Measurements from ENCODE around the gene PDE6D.

Gene PDE6D

DNA sequence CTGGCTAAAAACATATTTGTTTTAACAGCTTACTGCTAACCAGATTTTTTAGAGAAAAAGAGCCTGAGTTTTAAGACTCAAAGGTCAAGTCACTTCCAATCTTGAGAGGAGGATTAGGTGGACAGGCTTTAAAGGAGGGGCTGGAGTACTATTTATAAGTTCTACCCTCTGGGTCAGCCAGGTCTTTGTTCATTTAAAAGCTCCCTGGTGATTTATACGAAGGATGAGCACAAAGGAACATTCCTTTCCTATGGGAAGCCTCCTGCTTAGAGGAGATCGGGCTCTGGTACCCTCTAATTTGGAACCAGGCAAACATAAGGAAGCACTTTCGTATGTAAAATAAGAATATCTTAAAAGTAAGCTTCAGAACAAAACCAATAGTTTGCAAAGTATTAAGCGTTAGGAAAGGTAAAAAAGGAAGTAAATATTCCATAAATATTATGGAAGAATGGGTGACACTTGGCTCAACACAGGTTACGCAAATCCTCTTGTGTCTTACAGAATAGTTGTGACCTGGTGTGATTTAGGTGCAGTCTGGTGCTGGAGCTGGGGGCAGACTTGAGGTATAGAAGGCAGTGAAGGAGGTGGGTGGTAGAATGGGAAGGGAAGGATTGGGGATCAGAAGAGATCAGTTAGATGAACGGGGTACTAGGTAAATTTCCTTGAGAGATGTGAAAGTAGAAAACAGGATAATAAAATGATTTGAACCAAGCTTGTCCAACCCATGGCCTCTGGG lies 35.6 kb downstream of the PDE6D start:
- no peaks in the 10 kb centered on the region for H3K79me2 ChIP-seq (ENCODE audit: low read length)
- H3K9me3 ChIP-seq (ENCODE audit: insufficient read depth, low read length): no peaks in the 10 kb centered on the region
- TF ChIP-seq, protein P1, sequence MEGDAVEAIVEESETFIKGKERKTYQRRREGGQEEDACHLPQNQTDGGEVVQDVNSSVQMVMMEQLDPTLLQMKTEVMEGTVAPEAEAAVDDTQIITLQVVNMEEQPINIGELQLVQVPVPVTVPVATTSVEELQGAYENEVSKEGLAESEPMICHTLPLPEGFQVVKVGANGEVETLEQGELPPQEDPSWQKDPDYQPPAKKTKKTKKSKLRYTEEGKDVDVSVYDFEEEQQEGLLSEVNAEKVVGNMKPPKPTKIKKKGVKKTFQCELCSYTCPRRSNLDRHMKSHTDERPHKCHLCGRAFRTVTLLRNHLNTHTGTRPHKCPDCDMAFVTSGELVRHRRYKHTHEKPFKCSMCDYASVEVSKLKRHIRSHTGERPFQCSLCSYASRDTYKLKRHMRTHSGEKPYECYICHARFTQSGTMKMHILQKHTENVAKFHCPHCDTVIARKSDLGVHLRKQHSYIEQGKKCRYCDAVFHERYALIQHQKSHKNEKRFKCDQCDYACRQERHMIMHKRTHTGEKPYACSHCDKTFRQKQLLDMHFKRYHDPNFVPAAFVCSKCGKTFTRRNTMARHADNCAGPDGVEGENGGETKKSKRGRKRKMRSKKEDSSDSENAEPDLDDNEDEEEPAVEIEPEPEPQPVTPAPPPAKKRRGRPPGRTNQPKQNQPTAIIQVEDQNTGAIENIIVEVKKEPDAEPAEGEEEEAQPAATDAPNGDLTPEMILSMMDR (IDR thresholded peaks at IDR 0.05; ENCODE audit: low read depth, low read length): no peak
- no peak for TF ChIP-seq EZH2phosphoT487 (IDR thresholded peaks at IDR 0.05; ENCODE audit: low read depth)
- no peak overlapping the region for H3K4me2 ChIP-seq (ENCODE audit: low read length)
- no peaks in the 10 kb centered on the region for H4K20me1 ChIP-seq (ENCODE audit: insufficient read depth, low read length)
- H3K36me3 ChIP-seq (replicated peaks; ENCODE audit: low read depth, low read length): no peaks in the 10 kb centered on the region
- no peak overlapping the region for H3K27ac ChIP-seq (ENCODE audit: low read length)
- H3K4me3 ChIP-seq (ENCODE audit: low read length): no peak overlapping the region
- H2AFZ ChIP-seq (ENCODE audit: low read depth, low read length): no peak overlapping the region
- no peaks in the 10 kb centered on the region for H3K27me3 ChIP-seq (ENCODE audit: low read depth, low read length)
- H3K4me1 ChIP-seq (ENCODE audit: low read length): no peaks in the 10 kb centered on the region
- H3K9ac ChIP-seq (ENCODE audit: low read length): no peak overlapping the region

DNA sequence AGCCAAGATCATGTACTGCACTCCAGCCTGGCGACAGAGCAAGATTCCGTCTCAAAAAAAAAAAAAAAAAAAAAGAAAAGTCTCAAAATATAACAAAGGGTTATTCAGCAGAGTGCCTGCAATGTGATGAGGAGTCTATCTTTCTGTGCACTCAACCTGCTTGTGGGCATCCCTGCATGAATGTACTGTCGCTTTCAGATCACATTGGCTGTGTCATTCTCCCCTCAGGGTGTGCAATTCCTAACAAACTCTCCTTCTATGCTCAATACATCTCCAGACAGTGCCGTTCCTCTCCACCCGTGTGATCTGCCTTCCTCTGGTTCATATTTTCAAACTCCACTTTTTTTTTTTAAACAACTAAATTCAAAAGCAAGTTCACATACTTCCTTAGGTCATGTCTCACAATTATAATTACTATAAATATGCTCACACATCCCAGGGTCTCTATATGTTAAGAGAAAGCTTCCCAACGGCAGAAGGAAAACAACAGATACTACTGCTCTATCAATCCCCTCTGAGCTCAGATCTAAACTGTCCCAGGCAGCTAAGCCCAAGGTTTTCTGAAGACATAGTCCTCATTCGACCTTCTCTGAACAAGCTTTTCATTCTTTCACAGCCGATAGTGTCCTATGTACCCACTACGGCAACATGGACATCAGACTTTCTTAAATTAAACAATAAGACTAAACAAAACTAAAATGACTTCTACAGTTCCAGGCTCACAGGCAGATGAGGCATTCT lies 37.5 kb downstream of the PDE6D start:
- Histone ChIP-seq H3K4me1 (ENCODE audit: low read length) (no peaks in the 10 kb centered on the region), H3K36me3 (replicated peaks; ENCODE audit: low read depth, low read length) (no peaks in the 10 kb centered on the region), H3K9me3 (ENCODE audit: insufficient read depth, low read length) (no peaks in the 10 kb centered on the region), H3K9ac (ENCODE audit: low read length) (no peak overlapping the region), H3K4me2 (ENCODE audit: low read length) (no peak overlapping the region), H3K4me3 (ENCODE audit: low read length) (no peak overlapping the region), H4K20me1 (ENCODE audit: insufficient read depth, low read length) (no peaks in the 10 kb centered on the region), H2AFZ (ENCODE audit: low read depth, low read length) (no peak overlapping the region), H3K27me3 (ENCODE audit: low read depth, low read length) (no peaks in the 10 kb centered on the region), H3K27ac (ENCODE audit: low read length) (no peak overlapping the region), H3K79me2 (ENCODE audit: low read length) (no peaks in the 10 kb centered on the region)
- TF ChIP-seq, protein P1 (IDR thresholded peaks at IDR 0.05; ENCODE audit: low read depth, low read length): no peak
- no peak for TF ChIP-seq EZH2phosphoT487 (IDR thresholded peaks at IDR 0.05; ENCODE audit: low read depth)

DNA sequence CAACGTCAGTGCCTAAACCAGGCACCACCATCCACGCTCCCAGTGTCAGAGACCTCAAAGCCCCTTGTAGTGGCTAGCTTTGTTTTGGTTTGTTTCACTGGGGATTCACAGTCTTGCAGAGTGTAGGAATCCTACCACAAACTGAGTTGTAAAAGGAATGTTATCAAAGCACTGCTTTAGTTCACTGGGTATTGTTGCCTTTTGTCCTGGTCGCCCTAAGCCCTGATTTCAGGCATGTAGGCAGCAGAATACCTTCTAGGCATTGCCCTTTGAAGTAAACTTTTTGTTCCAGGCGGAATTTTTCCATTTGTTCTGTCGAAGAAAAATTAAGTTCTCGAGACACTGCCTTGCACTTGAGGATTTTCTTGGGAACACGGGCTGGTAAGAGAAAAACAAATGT lies 43.3 kb downstream of the PDE6D start:
- H3K36me3 ChIP-seq (replicated peaks; ENCODE audit: low read depth, low read length): peaks cover 3% of the 10 kb centered on the region
- no peak overlapping the region for H3K9ac ChIP-seq (ENCODE audit: low read length)
- H3K9me3 ChIP-seq (ENCODE audit: insufficient read depth, low read length): no peaks in the 10 kb centered on the region
- TF ChIP-seq, protein P1 (IDR thresholded peaks at IDR 0.05; ENCODE audit: low read depth, low read length): no peak
- TF ChIP-seq EZH2phosphoT487 (IDR thresholded peaks at IDR 0.05; ENCODE audit: low read depth): no peak
- no peaks in the 10 kb centered on the region for H4K20me1 ChIP-seq (ENCODE audit: insufficient read depth, low read length)
- no peak overlapping the region for H2AFZ ChIP-seq (ENCODE audit: low read depth, low read length)
- H3K4me3 ChIP-seq (ENCODE audit: low read length): no peak overlapping the region
- H3K79me2 ChIP-seq (ENCODE audit: low read length): no peaks in the 10 kb centered on the region
- H3K27me3 ChIP-seq (ENCODE audit: low read depth, low read length): no peaks in the 10 kb centered on the region
- no peaks in the 10 kb centered on the region for H3K4me1 ChIP-seq (ENCODE audit: low read length)
- H3K4me2 ChIP-seq (ENCODE audit: low read length): no peak overlapping the region
- H3K27ac ChIP-seq (ENCODE audit: low read length): no peak overlapping the region

DNA sequence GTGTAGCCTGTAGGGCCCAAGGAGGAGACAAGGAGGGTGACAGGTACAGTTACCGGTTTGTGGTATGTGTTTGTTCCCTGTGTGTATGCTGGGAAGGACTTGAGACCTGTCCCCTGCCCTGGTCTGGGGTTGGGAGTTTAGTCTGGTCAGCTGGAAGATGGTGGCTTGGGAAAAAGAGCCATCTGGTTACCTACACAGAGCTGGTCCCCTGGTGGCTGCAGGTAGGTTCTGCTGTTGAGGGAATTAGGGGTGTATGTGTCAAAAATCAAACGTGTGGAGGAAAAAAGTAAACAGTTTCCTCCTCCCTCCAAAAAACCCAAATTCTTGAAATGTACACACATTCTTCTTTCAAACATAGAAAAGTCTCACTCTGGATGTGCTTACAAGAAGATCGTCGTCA lies 48.5 kb downstream of the PDE6D start:
- H3K79me2 ChIP-seq (ENCODE audit: low read length): no peaks in the 10 kb centered on the region
- H3K27ac ChIP-seq (ENCODE audit: low read length): no peak overlapping the region
- H3K9ac ChIP-seq (ENCODE audit: low read length): no peak overlapping the region
- TF ChIP-seq EZH2phosphoT487 (IDR thresholded peaks at IDR 0.05; ENCODE audit: low read depth): no peak
- TF ChIP-seq, protein P1 (IDR thresholded peaks at IDR 0.05; ENCODE audit: low read depth, low read length): no peak
- no peaks in the 10 kb centered on the region for H3K4me1 ChIP-seq (ENCODE audit: low read length)
- H3K36me3 ChIP-seq (replicated peaks; ENCODE audit: low read depth, low read length): peaks cover 3% of the 10 kb centered on the region
- no peak overlapping the region for H3K4me3 ChIP-seq (ENCODE audit: low read length)
- H3K9me3 ChIP-seq (ENCODE audit: insufficient read depth, low read length): no peaks in the 10 kb centered on the region
- no peak overlapping the region for H2AFZ ChIP-seq (ENCODE audit: low read depth, low read length)
- H3K27me3 ChIP-seq (ENCODE audit: low read depth, low read length): no peaks in the 10 kb centered on the region
- H4K20me1 ChIP-seq (ENCODE audit: insufficient read depth, low read length): no peaks in the 10 kb centered on the region
- H3K4me2 ChIP-seq (ENCODE audit: low read length): no peak overlapping the region

All from OCI-LY3 (cell line).